ENCODE measurements around the gene PLCD1.
"Not testable (repeated sequence)": the region's sequence is repeated elsewhere in the genome, so short reads cannot be mapped to it uniquely, and the experiment has no call there.

The PLCD1 gene

GRCh38 chr3:37997791-37998370, 31.6 kb downstream of the PLCD1 start:
- no peak for DNase-seq

GRCh38 chr3:37997342-37997741, 32.1 kb downstream of the PLCD1 start:
- DNase-seq, result no peak

- peak; percentile 63 for DNase-seq
These were observed 32.6 kb downstream of the PLCD1 start for GRCh38 chr3:37996785-37997301.

DNA sequence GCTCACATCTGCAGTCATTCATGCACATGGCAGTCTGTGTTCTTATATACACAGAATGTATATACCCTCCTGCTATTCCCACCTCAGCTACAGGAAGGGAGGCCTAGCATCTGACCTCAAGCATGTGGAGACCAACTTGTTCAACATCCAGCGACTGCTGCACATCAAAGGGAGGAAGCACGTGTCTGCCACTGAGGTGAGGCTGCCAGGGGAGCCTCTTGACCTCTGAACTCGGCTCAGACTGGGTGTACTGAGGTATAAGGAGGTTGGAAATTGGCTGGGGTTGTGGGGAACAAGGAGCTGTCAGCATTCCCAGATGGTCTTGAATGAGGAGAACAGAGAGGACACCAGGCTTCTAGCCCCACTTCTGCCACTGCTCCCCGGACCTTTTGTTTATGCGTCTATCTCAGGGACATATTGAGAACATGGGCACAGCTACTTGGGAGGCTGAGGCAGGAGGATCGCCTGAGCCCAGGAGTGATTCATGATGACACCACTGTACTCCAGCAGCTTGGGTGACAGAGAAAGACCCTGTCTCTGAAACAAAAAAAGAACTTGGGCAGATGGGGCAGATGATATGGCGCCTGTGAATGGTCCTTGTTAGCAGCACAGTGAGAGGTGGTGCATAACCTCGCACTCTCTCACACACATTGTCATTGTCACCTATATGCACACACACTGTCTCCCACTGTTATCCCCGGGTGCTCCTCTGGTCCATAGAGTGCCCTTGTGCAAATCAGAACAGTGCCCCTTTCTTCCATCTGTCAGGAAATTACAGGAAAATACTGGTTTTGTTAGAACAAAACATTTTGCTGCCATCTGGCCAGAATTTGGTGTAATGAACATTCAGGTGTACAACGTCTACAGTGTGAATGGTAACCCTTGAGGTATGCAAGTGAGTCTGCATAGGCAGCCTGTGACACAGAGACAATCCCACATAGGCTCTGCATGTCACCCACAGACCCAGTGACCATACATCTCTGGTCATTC, 33.5 kb downstream of the PLCD1 start:
- no peak for DNase-seq

GRCh38 chr3:37994639-37994972, 34.8 kb downstream of the PLCD1 start:
- no peak for DNase-seq

DNA sequence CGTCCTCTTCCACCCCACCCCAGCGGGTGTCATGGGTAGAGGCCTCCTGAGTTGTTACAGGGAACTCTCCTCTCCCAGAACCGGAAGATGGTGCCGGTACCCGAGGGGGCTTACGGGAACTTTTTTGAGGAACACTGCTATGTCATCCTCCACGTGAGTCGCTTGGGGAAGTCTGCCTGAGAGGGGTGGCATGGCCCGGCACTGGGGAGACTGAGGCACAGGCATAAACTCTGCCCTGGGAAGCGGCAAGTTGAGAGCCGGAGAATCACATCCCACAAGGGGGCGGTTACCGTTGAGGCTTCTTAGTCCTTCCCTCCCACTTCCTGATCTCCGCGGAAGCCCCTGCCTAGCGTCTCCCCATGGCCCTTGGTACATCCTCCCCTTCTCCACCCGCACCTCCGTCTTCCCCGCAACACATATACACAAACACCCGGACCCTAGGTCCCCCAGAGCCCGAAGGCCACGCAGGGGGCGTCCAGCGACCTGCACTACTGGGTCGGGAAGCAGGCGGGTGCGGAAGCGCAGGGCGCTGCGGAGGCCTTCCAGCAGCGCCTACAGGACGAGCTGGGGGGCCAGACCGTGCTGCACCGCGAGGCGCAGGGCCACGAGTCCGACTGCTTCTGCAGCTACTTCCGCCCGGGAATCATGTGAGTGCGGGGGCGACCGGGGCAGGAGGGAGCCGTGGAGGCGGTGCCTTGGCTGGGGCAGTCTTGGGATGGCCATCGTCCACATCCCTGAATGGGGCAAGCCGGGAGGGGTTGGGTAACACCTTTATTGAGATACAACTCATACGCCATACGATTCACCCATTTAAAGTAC, 35.4 kb downstream of the PLCD1 start:
- peak; percentile 83 for DNase-seq

GRCh38 chr3:37993460-37993819, 36.0 kb downstream of the PLCD1 start:
- DNase-seq, result no peak

- no peak for DNase-seq
These were observed 36.4 kb downstream of the PLCD1 start for GRCh38 chr3:37993067-37993455.

- no peak for DNase-seq
These were observed 37.0 kb downstream of the PLCD1 start for GRCh38 chr3:37992271-37993066.

DNA sequence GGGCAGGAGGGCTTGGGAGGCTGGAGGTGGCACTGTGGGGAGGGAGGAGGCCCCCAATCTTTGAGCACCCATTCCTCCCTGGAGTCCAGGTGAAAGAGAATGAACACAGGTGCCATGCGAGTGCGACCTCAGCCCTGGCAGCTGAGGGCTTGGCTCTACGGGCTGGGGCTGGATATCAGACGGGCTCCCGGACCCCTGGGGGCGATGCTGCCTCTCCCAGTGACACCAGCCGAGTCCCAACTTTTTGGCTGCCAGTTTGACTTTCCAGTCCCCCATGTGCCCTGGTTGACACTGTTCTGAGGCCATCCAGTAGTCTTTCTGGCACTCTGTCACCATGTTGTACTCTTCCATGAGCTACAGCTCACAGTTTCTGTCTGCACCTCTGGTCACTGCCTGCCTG, 37.6 kb downstream of the PLCD1 start:
- no peak for DNase-seq

DNA sequence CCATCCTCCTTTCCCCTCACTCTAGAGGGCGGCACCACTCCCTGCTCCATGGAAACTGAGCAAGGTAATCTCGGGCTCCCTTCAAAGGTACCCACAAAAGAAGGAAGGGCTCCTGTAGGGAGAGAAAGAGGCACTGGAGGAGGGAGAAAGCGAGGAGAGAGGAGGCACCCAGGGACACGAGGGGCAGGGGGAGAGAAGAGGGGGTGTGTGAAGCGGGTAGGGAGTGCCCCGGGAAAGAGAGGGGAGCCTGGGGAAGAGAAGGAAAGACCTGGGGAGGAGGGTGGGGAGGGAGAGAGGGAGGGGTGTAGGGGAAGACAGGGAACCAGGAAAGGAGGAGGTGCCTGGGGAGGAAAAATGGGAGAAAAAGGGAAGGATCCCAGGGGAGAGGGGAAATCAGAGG, 38.3 kb downstream of the PLCD1 start:
- DNase-seq, result no peak

GRCh38 chr3:37990527-37990926, 38.9 kb downstream of the PLCD1 start, which contains the start of gene VILL:
TSS of gene VILL (plus strand) at chr3:37990786. CDS start at chr3:37993673, 2,887 bp downstream.
- DNase-seq, result no peak

GRCh38 chr3:37989821-37990480, 39.5 kb downstream of the PLCD1 start:
- no peak for DNase-seq

- no peak for DNase-seq
These were observed 40.4 kb downstream of the PLCD1 start for GRCh38 chr3:37988931-37989525.

DNA sequence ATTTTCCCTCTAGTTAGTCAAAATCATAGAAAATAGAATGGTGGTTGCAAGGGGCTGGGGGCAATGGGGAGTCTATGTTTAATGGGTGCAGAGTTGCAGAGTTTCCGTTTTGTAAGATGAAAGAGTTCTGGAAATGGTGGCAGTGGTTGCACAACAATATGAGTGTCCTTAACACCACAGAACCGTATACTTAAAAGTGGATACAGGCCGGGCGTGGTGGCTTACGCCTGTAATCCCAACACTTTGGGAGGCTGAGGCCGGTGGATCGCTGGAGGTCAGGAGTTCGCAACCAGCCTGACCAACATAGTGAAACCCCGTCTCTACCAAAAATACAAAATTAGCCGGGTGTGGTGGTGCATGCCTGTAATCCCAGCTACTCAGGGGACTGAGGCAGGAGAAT, 41.1 kb downstream of the PLCD1 start:
- not testable (repeated sequence) for DNase-seq

DNA sequence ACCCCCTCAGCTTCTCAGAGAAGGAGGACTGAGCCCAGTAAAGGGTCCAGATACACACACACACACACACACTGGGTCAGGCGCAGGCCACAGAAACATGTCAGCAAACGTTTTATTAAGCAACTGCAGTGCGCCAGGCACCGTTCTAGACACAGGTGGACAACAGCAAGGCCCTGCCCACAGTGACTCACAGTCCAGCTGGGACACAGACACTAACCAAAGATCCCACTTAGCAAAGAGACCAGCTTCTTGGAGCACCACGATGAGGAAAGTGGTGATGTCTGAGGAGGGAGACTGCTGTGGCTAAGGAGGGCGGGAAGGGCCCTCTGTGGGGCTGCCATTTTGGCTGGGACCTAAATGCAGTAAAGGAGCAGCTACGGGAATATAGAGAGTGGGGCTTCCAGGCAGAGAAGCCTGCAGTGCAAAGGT, 41.7 kb downstream of the PLCD1 start:
- no peak for DNase-seq

DNA sequence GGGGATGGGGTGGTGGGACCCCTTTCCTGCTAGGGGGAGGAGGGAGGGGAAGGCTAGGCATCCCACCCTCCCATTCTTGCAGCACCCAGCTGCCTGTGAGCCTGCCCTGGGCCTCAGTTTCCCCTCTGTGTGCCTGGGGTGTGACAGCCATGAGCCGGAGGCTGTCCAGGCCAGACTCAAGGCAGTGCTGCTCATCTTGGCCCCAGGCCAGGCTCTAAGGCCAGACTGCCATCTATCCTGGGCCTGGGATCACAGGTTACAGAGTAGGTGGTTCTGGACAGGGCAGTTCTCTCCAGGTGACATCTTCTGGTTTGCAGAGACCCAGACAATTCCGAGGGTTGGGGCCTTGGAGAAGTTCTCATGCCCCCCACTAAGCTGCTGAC, 42.1 kb downstream of the PLCD1 start:
- no peak for DNase-seq

DNA sequence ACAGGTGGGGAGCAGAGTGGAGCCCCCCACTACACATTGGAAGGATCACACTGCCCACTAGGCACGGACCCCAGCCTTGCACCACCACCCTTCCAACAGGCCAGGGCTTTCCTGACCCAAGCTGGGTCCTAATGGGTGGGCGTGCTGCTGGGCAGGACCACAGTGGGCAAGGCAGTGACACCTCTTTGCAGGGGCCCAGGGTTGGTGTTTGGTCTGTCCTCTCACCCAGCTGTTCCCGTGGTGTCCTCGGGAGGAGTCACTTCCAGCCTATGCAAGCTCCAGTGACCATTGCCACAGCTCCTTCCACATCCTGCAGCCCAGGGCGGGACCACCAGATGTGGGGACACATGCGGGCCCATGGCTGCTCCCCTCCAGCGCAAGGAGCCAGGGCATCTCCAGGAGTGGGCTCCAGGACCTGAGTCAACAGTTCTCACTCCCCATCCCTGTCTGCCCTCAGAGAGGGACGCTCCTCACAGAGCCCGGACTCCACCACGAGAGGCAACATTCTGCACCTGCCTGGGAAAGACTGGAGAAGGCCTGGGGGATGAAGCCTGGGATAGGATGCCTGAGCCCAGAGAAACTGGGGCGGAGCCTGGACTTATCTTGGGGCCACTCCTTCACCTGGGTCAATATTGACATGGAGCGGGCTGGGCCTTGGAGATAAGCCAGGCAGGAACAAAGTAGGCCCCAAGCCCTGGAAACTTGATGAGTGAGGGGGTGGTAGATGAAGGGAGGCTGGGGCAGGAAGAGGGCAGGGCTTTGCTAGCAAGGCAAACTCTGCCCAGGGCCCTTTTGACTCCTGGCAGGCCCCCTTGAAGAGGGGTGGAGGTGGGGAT, 42.7 kb downstream of the PLCD1 start:
- DNase-seq, result no peak

GRCh38 chr3:37985637-37986320, 43.7 kb downstream of the PLCD1 start:
- DNase-seq, result no peak

DNA sequence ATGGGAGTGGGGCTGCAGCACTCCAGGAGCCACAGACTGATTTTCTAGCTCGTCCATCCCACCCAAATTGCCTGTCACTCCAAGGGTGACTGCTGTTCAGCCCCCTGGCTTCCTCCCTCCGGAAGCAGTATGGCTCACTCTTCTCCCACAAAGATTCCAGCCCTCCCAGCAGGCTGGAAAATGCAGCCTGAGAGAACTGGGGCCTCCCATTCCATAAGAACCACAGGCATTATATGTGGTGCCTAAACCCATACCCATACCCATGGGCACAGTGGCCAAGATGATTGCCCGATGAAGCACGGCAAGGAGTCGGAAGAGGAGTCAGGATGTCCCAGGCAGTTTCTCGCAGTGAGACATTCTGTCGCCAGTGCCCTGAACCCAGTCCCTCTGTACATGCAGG, 44.8 kb downstream of the PLCD1 start:
- DNase-seq, result no peak

All from HCEC 1CT (cell line).